ENCODE data around the gene SHISAL1. TPM values are rescaled to one million over a fixed set of nuclear protein-coding genes. Genes with fewer than 3 reads are reported as not detected.

Gene SHISAL1
- total RNA-seq, 1 donor from 2014 or later = 2.8 TPM

GRCh38 chr22:44247923-44248892 lies 64.5 kb downstream of the SHISAL1 start:
- Mint-ChIP-seq H3K4me3 (no peak overlapping the region), H3K9me3 (peaks cover 11% of the 10 kb centered on the region), H3K36me3 (no peaks in the 10 kb centered on the region), H3K4me1 (ENCODE audit: unreplicated experiment) (no peaks in the 10 kb centered on the region), H3K27ac (no peak overlapping the region), H3K27me3 (no peaks in the 10 kb centered on the region)
- no peak for DNase-seq (ENCODE audit: extremely low spot score, unreplicated experiment)
- no peak for TF ChIP-seq CTCF (conservative IDR thresholded peaks at IDR 0.05)

- TF ChIP-seq CTCF (conservative IDR thresholded peaks at IDR 0.05) = no peak
- H3K4me3 Mint-ChIP-seq = no peak overlapping the region
- DNase-seq (ENCODE audit: extremely low spot score, unreplicated experiment) = no peak
- H3K27ac Mint-ChIP-seq = no peak overlapping the region
- peaks cover 11% of the 10 kb centered on the region for H3K9me3 Mint-ChIP-seq
- no peaks in the 10 kb centered on the region for H3K4me1 Mint-ChIP-seq (ENCODE audit: unreplicated experiment)
- no peaks in the 10 kb centered on the region for H3K36me3 Mint-ChIP-seq
- peaks cover under 1% of the 10 kb centered on the region for H3K27me3 Mint-ChIP-seq
Measured at GRCh38 chr22:44247346-44247745, 65.4 kb downstream of the SHISAL1 start.

- Mint-ChIP-seq H3K4me3 (no peak overlapping the region), H3K4me1 (ENCODE audit: unreplicated experiment) (no peaks in the 10 kb centered on the region), H3K9me3 (peaks cover 11% of the 10 kb centered on the region), H3K27me3 (peaks cover 3% of the 10 kb centered on the region), H3K36me3 (no peaks in the 10 kb centered on the region), H3K27ac (no peak overlapping the region)
- no peak for TF ChIP-seq CTCF (conservative IDR thresholded peaks at IDR 0.05)
- no peak for DNase-seq (ENCODE audit: extremely low spot score, unreplicated experiment)
Measured at GRCh38 chr22:44246615-44247326, 66.0 kb downstream of the SHISAL1 start.

- no peak for TF ChIP-seq CTCF (conservative IDR thresholded peaks at IDR 0.05)
- Mint-ChIP-seq H3K4me3 (no peak overlapping the region), H3K27ac (no peak overlapping the region), H3K27me3 (peaks cover 6% of the 10 kb centered on the region), H3K9me3 (peaks cover 11% of the 10 kb centered on the region), H3K36me3 (no peaks in the 10 kb centered on the region), H3K4me1 (ENCODE audit: unreplicated experiment) (no peaks in the 10 kb centered on the region)
- DNase-seq (ENCODE audit: extremely low spot score, unreplicated experiment) = no peak
Measured at GRCh38 chr22:44245867-44246266, 66.9 kb downstream of the SHISAL1 start.

GRCh38 chr22:44245438-44245837 lies 67.3 kb downstream of the SHISAL1 start:
- Mint-ChIP-seq H3K4me3 (no peak overlapping the region), H3K27me3 (peaks cover 10% of the 10 kb centered on the region), H3K27ac (no peak overlapping the region), H3K9me3 (peaks cover 9% of the 10 kb centered on the region), H3K36me3 (no peaks in the 10 kb centered on the region), H3K4me1 (ENCODE audit: unreplicated experiment) (no peaks in the 10 kb centered on the region)
- TF ChIP-seq CTCF (conservative IDR thresholded peaks at IDR 0.05) = no peak
- DNase-seq (ENCODE audit: extremely low spot score, unreplicated experiment) = no peak
